GM18511 (cell line): ENCODE measurements around the gene MYG1.

ENCODE experiments used
- ATAC-seq: cut with Tn5 transposase; IDR thresholded peaks from one replicate; pipeline ENCODE4 v1.9.1; 2021; ENCODE audit warnings: mild to moderate bottlenecking, moderate library complexity; ENCODE audit not compliant: unreplicated experiment

The MYG1 gene, protein sequence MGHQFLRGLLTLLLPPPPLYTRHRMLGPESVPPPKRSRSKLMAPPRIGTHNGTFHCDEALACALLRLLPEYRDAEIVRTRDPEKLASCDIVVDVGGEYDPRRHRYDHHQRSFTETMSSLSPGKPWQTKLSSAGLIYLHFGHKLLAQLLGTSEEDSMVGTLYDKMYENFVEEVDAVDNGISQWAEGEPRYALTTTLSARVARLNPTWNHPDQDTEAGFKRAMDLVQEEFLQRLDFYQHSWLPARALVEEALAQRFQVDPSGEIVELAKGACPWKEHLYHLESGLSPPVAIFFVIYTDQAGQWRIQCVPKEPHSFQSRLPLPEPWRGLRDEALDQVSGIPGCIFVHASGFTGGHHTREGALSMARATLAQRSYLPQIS

DNA sequence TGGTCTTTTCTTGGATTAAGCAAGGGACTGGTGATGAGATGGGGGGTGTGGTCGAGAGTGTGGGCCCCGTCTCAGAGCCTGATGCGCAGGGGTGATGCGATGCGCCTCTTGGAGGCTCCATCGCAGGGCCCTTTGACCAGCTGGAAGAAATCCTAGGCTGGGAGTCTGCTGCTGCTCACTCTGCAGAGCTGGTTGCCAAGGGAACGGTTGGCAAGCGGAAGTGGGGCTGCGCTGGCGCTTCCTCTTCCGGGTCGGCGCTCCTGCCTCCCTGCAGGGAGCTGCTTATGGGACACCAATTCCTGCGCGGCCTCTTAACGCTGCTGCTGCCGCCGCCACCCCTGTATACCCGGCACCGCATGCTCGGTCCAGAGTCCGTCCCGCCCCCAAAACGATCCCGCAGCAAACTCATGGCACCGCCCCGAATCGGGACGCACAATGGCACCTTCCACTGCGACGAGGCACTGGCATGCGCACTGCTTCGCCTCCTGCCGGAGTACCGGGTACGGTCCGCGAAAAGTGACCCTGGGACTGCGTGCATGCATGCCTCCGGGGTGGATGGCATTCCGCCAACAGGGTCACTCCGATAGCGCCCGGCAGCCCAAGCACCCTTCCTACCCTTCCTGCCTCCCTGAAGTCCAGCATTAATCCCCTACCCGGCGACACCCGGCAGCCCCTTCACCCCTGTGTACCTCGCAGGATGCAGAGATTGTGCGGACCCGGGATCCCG lies at the start of gene MYG1:
TSS of gene MYG1 (plus strand) at position 242 of the 727 bp plus-strand sequence. CDS start at position 285, 43 bp downstream.
- peak; percentile 74 for ATAC-seq

DNA sequence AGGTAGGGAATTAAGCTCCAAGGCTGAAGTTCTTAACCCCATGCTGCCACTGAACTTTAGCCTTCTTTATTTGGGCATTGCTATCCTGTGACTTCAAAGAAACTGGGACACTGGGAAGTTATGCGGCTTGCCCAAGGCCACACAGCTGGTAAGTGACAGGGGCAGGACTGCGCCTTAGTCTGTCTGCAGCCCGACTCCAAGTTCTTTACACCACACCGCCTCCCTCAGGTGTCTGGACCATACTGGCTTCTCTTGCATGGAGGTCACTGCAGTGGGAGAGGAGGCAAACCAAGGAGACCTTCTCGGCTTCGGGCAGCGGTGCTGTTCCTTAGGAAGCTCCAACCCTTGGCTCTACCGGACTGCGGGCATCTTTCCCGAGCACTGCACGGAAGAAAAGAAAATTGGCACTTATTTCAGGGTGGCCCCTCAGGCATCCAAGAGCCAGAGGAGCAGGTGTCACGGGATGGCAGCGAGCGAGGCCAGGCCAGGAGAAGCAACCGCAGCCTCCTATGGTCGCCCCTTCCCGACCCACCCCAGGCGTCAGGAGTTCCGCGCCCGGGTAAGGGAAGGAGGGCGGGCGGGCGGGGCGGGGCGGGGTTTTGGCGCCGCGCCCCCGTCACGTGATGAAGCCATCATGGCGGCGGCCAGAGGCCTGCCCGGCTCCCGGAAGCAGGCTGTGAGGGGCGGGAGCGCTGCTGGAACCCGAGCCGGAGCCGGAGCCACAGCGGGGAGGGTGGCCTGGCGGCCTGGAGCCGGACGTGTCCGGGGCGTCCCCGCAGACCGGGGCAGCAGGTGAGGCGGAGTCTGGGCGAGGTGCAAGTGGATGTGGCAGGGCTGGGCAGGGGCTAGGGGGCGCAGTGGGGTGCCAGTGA lies 47.8 kb upstream of the MYG1 start:
- ATAC-seq: peak; percentile 84

DNA sequence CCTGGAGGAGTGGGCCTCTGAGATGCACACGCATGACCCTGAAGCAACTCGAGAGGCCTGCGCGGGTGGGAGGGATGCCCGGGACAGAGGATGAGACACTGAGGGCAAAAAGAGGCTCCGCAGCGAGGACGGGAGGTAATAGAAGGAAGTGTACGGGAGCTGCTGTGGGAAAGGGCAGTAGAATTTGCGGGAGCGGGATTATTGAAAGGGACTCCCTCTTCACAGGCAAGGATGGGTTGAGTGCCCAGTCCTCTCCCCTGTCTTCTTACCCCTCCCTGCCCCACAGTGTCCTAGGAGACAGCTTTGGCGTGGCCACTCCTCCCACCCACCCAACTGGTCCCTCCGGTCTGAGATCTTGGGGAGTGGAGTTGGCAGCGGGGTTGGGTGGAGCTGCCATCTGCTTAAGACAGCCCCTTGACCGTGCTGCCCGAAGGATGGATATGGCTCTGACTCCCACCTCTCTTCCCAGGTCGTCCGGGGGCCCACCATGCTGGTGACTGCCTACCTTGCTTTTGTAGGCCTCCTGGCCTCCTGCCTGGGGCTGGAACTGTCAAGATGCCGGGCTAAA lies 47.1 kb upstream of the MYG1 start:
- no peak for ATAC-seq

DNA sequence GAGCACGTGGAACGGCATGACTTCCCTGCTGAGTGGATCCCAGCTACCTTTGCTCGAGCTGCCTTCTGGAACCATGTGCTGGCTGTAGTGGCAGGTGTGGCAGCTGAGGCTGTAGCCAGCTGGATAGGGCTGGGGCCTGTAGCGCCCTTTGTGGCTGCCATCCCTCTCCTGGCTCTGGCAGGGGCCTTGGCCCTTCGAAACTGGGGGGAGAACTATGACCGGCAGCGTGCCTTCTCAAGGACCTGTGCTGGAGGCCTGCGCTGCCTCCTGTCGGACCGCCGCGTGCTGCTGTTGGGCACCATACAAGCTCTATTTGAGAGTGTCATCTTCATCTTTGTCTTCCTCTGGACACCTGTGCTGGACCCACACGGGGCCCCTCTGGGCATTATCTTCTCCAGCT lies 46.2 kb upstream of the MYG1 start:
- ATAC-seq: no peak

DNA sequence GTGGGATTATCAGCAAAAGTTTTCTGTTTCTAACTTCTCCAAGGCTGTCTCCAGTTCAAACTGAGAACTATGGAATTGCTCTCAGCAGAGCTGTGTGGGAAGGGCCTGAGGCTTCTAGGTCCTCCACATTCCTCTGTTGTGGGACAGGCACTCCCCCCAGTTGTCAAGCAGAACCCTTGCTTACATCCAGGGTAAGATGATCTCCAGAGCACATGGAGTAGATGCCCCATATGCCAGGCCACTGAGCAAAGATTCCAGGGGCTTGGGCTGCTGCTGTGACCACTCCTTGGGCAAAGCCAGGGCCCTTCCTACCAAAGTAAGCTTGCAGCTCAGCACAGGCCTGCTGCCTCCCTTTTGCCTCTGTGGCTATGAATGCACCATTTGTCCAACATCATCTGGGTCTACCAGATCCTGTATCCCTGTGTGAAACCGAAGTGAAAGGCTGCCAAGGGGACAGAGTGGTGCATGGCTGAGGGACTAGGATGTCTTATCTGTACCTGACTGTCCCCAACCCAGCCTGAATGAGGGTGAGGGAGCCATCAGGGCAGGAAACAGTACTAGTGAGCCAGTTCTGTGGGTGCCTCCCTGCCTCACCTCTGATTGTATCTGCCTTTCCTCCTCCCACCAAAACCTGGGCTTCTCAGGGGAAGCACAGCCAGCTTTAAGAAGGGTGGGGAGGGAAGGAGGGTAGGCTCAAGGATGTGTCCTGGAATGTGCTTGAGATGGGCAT lies 44.5 kb upstream of the MYG1 start:
- no peak for ATAC-seq

DNA sequence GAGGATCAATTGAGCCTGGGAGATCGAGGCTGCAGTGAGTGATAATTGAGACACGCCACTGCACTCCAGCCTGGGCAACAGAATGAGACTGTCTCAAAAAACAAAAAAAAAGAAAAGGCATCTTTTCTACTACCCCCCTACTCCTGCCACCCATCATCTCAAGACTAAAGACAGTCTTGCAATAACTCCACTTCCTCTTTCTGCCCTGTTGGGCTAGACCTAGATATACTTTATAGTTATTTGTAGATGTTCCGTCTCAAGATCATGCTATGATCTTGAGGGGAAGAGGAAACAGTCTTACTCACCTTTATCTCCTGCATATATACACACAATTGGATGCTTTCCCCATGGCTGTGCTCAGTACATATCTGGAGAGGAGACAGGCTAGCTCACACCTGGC lies 43.5 kb upstream of the MYG1 start:
- no peak for ATAC-seq

DNA sequence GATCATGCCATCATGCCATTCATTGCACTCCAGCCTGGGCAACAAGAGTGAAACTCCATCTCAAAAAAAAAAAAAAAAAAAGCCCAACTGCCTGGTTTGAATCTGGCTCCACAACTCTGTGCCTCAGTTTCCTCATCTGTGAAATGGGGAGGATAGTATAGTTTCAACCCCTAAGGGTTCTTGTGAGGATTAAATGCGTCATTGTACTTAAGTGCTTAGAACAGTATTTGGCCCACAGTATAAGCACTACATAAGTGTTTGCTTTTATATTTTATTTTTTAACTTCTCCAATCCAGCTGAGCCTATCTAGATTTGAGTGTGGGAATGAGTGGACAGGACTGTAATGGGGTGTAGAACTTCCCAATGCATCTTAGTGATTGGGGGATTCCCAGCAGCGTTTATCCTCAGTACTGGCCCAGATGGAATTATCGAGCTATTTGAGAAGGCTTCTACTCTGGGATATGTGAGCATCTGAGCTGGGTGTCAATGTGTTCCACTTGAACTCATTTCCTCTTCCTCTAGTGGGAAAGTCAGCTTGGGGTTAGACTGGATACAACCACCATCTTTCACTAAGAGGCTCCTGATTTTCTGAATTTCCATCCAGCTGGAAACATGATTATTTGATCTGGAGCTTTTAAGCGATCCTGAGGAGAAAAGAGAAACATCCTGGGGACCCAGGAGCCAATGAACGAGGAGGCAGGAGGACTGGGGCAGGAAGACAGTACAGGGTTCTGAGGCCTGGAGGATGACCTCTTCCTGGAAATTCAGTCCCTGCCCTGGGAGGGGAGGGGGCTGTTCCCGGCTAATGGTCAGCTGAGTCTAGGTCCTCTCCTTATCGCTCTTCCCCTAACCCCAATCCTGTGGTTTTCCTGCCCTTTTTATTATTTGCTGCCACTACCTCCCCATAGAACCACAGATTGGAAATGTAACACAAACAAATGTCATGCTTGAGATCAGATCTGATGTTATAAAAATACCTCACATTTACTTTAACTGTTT lies 40.7 kb upstream of the MYG1 start:
- ATAC-seq: no peak

DNA sequence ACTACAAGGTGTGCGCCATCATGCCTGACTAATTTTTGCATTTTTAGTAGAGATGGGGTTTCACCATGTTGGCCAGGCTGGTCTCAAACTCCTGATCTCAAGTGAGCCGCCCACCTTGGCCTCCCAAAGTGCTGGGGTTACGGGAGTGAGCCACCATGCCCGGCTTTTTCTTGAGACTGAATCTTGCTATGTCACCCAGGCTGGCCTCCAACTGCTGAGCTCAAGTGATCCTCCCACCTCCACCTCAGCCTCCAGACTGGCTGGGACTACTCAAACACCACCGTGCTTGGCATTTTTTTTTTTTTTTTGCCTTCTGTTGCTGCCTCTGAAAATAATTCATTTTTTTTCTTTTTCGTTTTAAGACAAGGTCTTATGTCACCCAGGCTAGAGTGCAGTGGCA lies 39.6 kb upstream of the MYG1 start:
- ATAC-seq: no peak

DNA sequence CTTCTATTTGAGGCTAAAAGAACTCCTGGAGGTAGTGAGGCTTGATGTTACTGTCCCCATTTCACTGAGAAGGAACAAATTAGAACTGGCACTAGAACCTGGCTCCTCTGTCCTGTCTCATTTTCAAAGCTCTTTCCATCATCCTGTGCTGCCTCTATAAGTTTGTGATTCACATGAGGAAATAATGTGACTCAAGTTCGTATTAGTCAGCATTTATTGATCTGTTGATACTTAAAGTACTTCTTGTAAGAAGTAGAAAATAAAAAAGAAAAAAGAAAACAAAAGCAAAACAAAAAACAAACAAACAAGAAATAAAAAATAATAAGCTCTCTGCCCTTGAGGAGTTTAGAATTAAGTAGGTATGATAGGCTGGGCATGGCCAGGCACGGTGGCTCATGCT lies 33.7 kb upstream of the MYG1 start:
- ATAC-seq: no peak

DNA sequence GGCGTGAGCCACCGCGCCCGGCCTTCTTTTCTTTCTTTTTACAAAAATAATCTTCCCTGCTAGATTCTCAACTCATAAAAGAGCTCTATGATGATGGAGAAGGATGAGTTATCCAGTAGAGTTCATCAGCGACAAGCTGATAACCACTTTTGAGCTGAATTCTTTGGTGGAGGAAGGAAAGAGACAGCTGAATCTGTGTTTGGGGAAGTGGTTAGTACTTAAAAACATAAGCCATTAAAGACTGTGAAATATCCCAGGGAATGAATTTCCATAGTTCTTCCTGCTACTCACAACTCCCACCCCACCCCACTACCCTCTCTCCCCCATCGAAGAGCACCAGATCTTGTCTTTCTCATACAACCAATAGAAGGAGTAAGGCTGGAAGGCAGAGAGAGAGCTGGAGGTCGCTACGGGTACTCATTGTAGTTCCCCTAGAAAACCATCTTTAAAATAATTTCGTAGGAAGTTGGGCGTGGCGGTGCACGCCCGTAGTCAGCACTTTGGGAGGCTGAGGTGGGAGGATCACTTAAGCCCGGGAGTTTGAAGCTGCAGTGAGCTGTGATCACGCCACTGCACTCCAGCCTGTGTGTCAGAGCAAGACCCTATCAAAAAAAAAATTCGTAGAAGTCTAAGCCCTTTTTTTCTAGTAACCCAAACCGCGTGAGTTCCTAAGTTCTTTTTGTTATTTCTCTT lies 32.0 kb upstream of the MYG1 start:
- ATAC-seq: peak; percentile 23

DNA sequence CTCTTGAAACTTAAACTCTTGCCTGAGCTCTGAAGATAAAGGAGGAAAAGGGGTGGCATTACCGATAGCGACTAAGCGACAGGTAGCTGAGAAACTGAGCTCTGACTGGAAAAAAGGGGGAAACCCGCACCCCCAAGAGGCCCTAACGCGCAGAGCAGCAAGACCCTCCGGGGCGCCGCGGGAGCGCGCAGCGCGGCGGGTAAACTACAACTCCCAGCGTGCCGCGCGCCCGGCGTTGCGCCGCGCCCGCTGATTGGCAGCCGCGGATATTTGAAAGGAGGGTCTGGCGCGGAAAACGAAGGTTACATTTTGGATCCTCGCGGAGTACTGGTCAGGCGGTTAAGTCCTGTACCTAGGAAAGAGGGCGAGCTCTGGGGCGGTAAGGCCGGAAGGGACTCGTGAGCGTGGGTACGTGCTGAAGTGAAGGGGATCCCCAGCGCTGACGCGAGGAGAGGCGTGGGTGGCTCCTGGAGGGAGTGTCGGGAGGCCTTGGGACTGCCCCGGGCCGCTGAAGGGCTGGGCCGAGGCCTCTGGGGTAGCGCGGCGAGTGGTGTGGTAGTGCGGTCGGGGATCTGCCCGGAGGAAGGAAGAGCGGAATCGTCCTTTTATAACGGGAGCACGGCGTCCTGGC lies 31.4 kb upstream of the MYG1 start, which contains the start of gene ESPL1:
TSS of gene ESPL1 (plus strand) at position 301 of the 631 bp plus-strand sequence. CDS start 468 bp downstream, outside the sequence.
- peak; percentile 91 for ATAC-seq

DNA sequence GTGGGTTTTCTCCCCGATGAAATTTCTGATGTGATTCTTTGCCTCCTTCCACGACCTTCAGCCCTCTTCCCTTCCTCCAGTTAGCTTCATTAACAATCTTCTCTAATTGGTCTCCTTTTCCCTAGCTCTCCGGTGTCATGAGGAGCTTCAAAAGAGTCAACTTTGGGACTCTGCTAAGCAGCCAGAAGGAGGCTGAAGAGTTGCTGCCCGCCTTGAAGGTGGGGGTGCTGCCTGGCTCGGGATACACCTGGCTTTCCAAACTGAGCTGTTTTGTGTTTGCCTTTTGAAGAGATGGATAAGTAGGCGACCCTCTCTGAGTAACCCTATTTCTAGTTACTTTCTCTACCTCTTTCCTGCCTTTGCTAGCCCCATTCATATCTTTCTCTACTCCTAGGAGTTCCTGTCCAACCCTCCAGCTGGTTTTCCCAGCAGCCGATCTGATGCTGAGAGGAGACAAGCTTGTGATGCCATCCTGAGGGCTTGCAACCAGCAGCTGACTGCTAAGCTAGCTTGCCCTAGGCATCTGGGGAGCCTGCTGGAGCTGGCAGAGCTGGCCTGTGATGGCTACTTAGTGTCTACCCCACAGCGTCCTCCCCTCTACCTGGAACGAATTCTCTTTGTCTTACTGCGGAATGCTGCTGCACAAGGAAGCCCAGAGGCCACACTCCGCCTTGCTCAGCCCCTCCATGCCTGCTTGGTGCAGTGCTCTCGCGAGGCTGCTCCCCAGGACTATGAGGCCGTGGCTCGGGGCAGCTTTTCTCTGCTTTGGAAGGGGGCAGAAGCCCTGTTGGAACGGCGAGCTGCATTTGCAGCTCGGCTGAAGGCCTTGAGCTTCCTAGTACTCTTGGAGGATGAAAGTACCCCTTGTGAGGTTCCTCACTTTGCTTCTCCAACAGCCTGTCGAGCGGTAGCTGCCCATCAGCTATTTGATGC lies 30.6 kb upstream of the MYG1 start:
- no peak for ATAC-seq

DNA sequence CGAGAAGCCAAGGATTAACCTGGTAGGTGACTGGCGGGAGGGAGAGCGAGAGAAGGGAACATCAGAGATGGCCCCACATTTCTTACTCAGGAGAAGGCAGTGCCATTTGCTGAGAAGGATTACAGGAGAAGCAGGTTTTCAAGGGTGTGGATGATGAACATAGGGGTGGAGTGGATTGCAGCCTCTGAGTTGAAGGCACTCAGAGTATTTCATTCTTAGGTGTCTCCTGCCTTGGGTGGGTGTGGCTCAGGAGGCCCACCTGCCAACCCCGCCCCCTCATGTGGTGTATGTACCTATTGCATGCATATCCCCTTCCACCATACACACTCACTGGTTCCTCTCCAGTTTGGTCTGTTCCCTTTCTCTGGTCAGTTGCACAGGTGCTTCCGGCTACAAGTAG lies 25.1 kb upstream of the MYG1 start:
- no peak for ATAC-seq

DNA sequence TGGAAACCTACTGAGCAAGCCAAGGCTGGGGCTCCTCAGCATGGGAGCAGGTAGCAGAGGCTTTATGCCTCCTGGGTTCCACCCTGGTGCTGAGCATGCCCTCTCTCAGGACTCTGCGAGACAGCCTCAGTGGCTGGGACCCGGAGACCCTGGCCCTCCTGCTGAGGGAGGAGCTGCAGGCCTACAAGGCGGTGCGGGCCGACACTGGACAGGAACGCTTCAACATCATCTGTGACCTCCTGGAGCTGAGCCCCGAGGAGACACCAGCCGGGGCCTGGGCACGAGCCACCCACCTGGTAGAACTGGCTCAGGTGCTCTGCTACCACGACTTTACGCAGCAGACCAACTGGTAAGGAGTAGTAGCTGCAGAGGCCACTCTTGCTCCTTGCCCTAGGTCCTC lies 23.0 kb upstream of the MYG1 start:
- ATAC-seq: no peak

DNA sequence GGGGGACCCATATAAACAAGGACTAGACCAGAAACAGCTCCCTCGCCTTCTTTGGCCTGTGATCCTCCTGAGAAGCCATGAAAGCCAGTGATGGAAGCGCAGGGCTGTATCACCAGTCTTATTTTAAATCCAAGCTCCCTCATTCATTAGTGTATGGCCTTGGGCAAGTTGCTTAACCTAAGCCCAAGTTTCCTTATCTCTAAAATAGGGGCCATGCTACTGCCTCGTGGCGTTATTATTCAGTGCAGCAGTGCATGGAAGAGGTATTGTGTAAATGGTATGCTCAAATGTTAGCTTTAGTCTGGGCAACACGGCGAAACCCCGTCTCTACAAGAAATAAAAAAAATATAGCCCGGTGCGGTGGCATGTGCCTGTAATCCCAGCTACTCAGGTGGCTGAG lies 21.5 kb upstream of the MYG1 start:
- no peak for ATAC-seq

DNA sequence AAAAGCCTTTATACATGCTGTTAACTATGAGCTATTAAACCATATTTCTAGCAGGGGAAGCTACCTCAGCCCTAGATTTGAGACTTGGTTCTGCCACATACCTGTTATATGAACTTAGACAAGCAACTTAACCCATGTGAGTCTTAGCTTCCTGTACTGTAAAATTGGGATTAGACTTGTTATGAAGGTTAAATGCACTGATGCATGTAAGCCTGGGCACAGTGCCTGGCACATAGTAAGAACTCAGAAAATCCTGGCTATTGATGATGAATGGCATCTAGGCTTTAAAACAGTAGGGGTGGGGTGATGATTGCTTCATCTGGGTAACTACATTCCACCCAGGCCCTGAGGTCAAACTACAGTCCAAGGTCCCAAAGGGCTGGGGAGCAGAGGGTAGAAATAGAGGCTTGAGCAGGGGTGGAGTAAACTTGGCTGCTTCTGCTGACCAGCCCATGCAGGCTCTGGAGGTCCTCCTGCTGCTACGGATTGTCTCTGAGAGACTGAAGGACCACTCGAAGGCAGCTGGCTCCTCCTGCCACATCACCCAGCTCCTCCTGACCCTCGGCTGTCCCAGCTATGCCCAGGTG lies 20.1 kb upstream of the MYG1 start:
- ATAC-seq: no peak
